Mesenchymal stem cell (in vitro differentiated cells and primary cell): ENCODE data around the gene SAMD10.

Experiments
- DNase-seq: peaks from one replicate; pipeline ENCODE4 v3.0.0-alpha.2; 2013
- H2AFZ ChIP-seq: one replicate; pipeline ENCODE4 v1.6.1; 2013; ENCODE audit warnings: low read depth, mild to moderate bottlenecking, control low read depth, inconsistent platforms, low read length, moderate library complexity
- H2AK5ac ChIP-seq: 2 replicates; pipeline ENCODE4 v1.6.1; 2013; ENCODE audit warnings: low read length, moderate library complexity, mild to moderate bottlenecking, inconsistent platforms; ENCODE audit not compliant: severe bottlenecking
- H2BK120ac ChIP-seq: one replicate; pipeline ENCODE4 v1.6.1; 2013; ENCODE audit warnings: low read depth, mild to moderate bottlenecking, inconsistent platforms, low read length, moderate library complexity
- H2BK12ac ChIP-seq, 2 experiments: one replicate each; pipeline ENCODE4 v1.6.1; 2013; ENCODE audit warnings: inconsistent platforms in 2 of 2, low read length in 2 of 2, mild to moderate bottlenecking in 2 of 2, moderate library complexity in 2 of 2, control low read depth in 1 of 2
- H2BK15ac ChIP-seq: one replicate; pipeline ENCODE4 v1.6.1; 2013; ENCODE audit warnings: mild to moderate bottlenecking, low read depth, inconsistent platforms; ENCODE audit not compliant: poor library complexity, severe bottlenecking
- H2BK5ac ChIP-seq: 2 replicates; pipeline ENCODE4 v1.6.1; 2013; ENCODE audit warnings: low read depth, mild to moderate bottlenecking, low read length, control low read depth, inconsistent platforms; ENCODE audit not compliant: poor library complexity, severe bottlenecking
- H3K14ac ChIP-seq, 2 experiments: one replicate each; pipeline ENCODE4 v1.6.1; 2013; ENCODE audit warnings: inconsistent platforms in 2 of 2, low read length in 2 of 2, control low read depth in 1 of 2, mild to moderate bottlenecking in 1 of 2, moderate library complexity in 1 of 2
- H3K18ac ChIP-seq, 2 experiments: one replicate each; pipeline ENCODE4 v1.6.1; 2013; ENCODE audit warnings: inconsistent platforms in 2 of 2, low read length in 2 of 2, control low read depth in 1 of 2, low read depth in 1 of 2, mild to moderate bottlenecking in 1 of 2
- H3K23ac ChIP-seq, 2 experiments: one replicate each; pipeline ENCODE4 v1.6.1; 2013; ENCODE audit warnings: inconsistent platforms in 2 of 2, low read length in 2 of 2, mild to moderate bottlenecking in 2 of 2, moderate library complexity in 2 of 2, control low read depth in 1 of 2
- H3K27ac ChIP-seq: 2 replicates; pipeline ENCODE4 v1.5.1; 2013; ENCODE audit warnings: mild to moderate bottlenecking, moderate library complexity, low read length, control low read depth, inconsistent platforms; ENCODE audit not compliant: poor library complexity, severe bottlenecking
- H3K27me3 ChIP-seq, 2 experiments: 2 replicates each; pipeline versions ENCODE4 v1.6.1 to v1.7.0; 2013; ENCODE audit warnings: low read length in 2 of 2, mild to moderate bottlenecking in 2 of 2, moderate library complexity in 2 of 2, control low read depth in 1 of 2, inconsistent platforms in 1 of 2; ENCODE audit not compliant: control insufficient read depth in 1 of 2, insufficient read depth in 1 of 2
- H3K36me3 ChIP-seq, 2 experiments: 2 replicates each; pipeline versions ENCODE4 v1.6.1 to v1.7.0; 2013; ENCODE audit warnings: low read length in 2 of 2, control low read depth in 1 of 2, inconsistent platforms in 1 of 2, low read depth in 1 of 2, mild to moderate bottlenecking in 1 of 2; ENCODE audit not compliant: insufficient read depth in 2 of 2, control insufficient read depth in 1 of 2
- H3K4ac ChIP-seq, 2 experiments: one replicate each; pipeline ENCODE4 v1.6.1; 2013; ENCODE audit warnings: inconsistent platforms in 2 of 2, low read length in 2 of 2, mild to moderate bottlenecking in 2 of 2, moderate library complexity in 2 of 2, control low read depth in 1 of 2, low read depth in 1 of 2
- H3K4me1 ChIP-seq: 2 replicates; pipeline ENCODE4 v1.6.1; 2013; ENCODE audit warnings: low read depth, low read length, control low read depth; ENCODE audit not compliant: control insufficient read depth, insufficient read depth
- H3K4me2 ChIP-seq: 2 replicates; pipeline ENCODE4 v1.6.1; 2013; ENCODE audit warnings: low read length, mild to moderate bottlenecking, inconsistent platforms; ENCODE audit not compliant: poor library complexity, severe bottlenecking
- H3K4me3 ChIP-seq, 2 experiments: 2 replicates each; pipeline versions ENCODE4 v1.5.1 to v1.7.0; 2013; ENCODE audit warnings: low read length in 2 of 2, mild to moderate bottlenecking in 2 of 2, control low read depth in 1 of 2, low read depth in 1 of 2; ENCODE audit not compliant: insufficient read depth in 1 of 2
- H3K79me1 ChIP-seq: replicated peaks from 2 replicates; pipeline ENCODE4 v1.6.1; 2013; ENCODE audit warnings: mild to moderate bottlenecking, control low read depth, low read length, inconsistent platforms; ENCODE audit not compliant: poor library complexity, severe bottlenecking
- H3K9ac ChIP-seq: 2 replicates; pipeline ENCODE4 v1.7.0; 2013; ENCODE audit warnings: mild to moderate bottlenecking, low read length, moderate library complexity
- H3K9me3 ChIP-seq: 2 replicates; pipeline ENCODE4 v1.7.0; 2013; ENCODE audit warnings: mild to moderate bottlenecking, low read length; ENCODE audit not compliant: control insufficient read depth
- H4K8ac ChIP-seq: one replicate; pipeline ENCODE4 v1.6.1; 2013; ENCODE audit warnings: inconsistent platforms, mild to moderate bottlenecking, low read length, moderate library complexity
- H4K91ac ChIP-seq: one replicate; pipeline ENCODE4 v1.6.1; 2013; ENCODE audit warnings: mild to moderate bottlenecking, low read length, inconsistent platforms
- WGBS: methylation state at CpG from one replicate; pipeline ENCODE4 v1.1.7; 2013; ENCODE audit warnings: mixed read lengths; 5-methylcytosine and 5-hydroxymethylcytosine counted together

SAMD10 gene

GRCh38 chr20:63968136-63968927 is 11.1 kb downstream of the SAMD10 start:
- peak overlapping the region in 1 of 2 experiments; percentile 26 for H3K23ac ChIP-seq
- H3K27ac ChIP-seq: no peak overlapping the region
- H2BK120ac ChIP-seq: no peak overlapping the region
- H3K27me3 ChIP-seq: no peaks in the 10 kb centered on the region
- H3K4me3 ChIP-seq: peak overlapping the region; percentile 35 to 83
- no peak overlapping the region for H2BK12ac ChIP-seq
- DNase-seq: no peak
- H2AK5ac ChIP-seq: peak overlapping the region; percentile 79
- H3K36me3 ChIP-seq: peaks cover 31 to 44% of the 10 kb centered on the region in 2 experiments
- no peak overlapping the region for H3K18ac ChIP-seq
- H2AFZ ChIP-seq: no peak overlapping the region
- H3K4me1 ChIP-seq: peaks cover 19% of the 10 kb centered on the region
- peak overlapping the region; percentile 85 for H3K4me2 ChIP-seq
- peak overlapping the region; percentile 10 to 71 for H3K4ac ChIP-seq
- H3K9ac ChIP-seq: peak overlapping the region; percentile 90
- H3K14ac ChIP-seq: peak overlapping the region in 1 of 2 experiments; percentile 26
- peak overlapping the region; percentile 54 for H4K8ac ChIP-seq
- no peak overlapping the region for H2BK15ac ChIP-seq
- peaks cover 27% of the 10 kb centered on the region for H3K79me1 ChIP-seq
- H2BK5ac ChIP-seq: no peak overlapping the region
- H3K9me3 ChIP-seq: no peaks in the 10 kb centered on the region
- 93% methylated on average over 14 of the region's 14 CpGs for WGBS
- no peak overlapping the region for H4K91ac ChIP-seq

GRCh38 chr20:63967330-63968135 is 11.9 kb downstream of the SAMD10 start:
- H3K9me3 ChIP-seq: no peaks in the 10 kb centered on the region
- no peak overlapping the region for H2BK5ac ChIP-seq
- H3K4me2 ChIP-seq: no peak overlapping the region
- no peak overlapping the region for H2BK15ac ChIP-seq
- H3K4me1 ChIP-seq: peaks cover 19% of the 10 kb centered on the region
- no peak overlapping the region for H2BK120ac ChIP-seq
- no peak overlapping the region for H3K14ac ChIP-seq
- no peak overlapping the region for H3K27ac ChIP-seq
- H4K91ac ChIP-seq: no peak overlapping the region
- peaks cover 38 to 52% of the 10 kb centered on the region in 2 experiments for H3K36me3 ChIP-seq
- no peaks in the 10 kb centered on the region for H3K27me3 ChIP-seq
- peak overlapping the region in 1 of 2 experiments; percentile 23 for H3K4me3 ChIP-seq
- H3K18ac ChIP-seq: no peak overlapping the region
- no peak overlapping the region for H3K4ac ChIP-seq
- H3K9ac ChIP-seq: no peak overlapping the region
- H2BK12ac ChIP-seq: no peak overlapping the region
- H3K23ac ChIP-seq: no peak overlapping the region
- no peak overlapping the region for H2AK5ac ChIP-seq
- no peak overlapping the region for H4K8ac ChIP-seq
- peaks cover 27% of the 10 kb centered on the region for H3K79me1 ChIP-seq
- DNase-seq: no peak
- 91% methylated on average over 28 of the region's 28 CpGs for WGBS
- no peak overlapping the region for H2AFZ ChIP-seq

- H3K4me3 ChIP-seq: no peak overlapping the region
- H2BK15ac ChIP-seq: no peak overlapping the region
- H2AFZ ChIP-seq: no peak overlapping the region
- H2BK5ac ChIP-seq: no peak overlapping the region
- no peak overlapping the region for H3K4me2 ChIP-seq
- no peak overlapping the region for H2BK12ac ChIP-seq
- no peaks in the 10 kb centered on the region for H3K9me3 ChIP-seq
- H2BK120ac ChIP-seq: no peak overlapping the region
- no peak overlapping the region for H4K91ac ChIP-seq
- H3K4ac ChIP-seq: no peak overlapping the region
- no peak for DNase-seq
- H2AK5ac ChIP-seq: no peak overlapping the region
- H3K23ac ChIP-seq: no peak overlapping the region
- H3K79me1 ChIP-seq: peaks cover 28% of the 10 kb centered on the region
- H3K9ac ChIP-seq: no peak overlapping the region
- peaks cover 19% of the 10 kb centered on the region for H3K4me1 ChIP-seq
- no peak overlapping the region for H3K18ac ChIP-seq
- no peak overlapping the region for H3K14ac ChIP-seq
- no peak overlapping the region for H4K8ac ChIP-seq
- no peaks in the 10 kb centered on the region for H3K27me3 ChIP-seq
- H3K36me3 ChIP-seq: peaks cover 44 to 58% of the 10 kb centered on the region in 2 experiments
- 98% methylated on average over 13 of the region's 13 CpGs for WGBS
- no peak overlapping the region for H3K27ac ChIP-seq
These were observed 12.5 kb downstream of the SAMD10 start for GRCh38 chr20:63966944-63967322.
